HG02763 (cell line): ENCODE data around the gene CTU2.

Experiments used
- ATAC-seq: cut with Tn5 transposase; IDR thresholded peaks from one replicate; pipeline ENCODE4 v1.9.1; 2021; ENCODE audit warnings: mild to moderate bottlenecking, moderate library complexity; ENCODE audit not compliant: unreplicated experiment

Gene CTU2

DNA sequence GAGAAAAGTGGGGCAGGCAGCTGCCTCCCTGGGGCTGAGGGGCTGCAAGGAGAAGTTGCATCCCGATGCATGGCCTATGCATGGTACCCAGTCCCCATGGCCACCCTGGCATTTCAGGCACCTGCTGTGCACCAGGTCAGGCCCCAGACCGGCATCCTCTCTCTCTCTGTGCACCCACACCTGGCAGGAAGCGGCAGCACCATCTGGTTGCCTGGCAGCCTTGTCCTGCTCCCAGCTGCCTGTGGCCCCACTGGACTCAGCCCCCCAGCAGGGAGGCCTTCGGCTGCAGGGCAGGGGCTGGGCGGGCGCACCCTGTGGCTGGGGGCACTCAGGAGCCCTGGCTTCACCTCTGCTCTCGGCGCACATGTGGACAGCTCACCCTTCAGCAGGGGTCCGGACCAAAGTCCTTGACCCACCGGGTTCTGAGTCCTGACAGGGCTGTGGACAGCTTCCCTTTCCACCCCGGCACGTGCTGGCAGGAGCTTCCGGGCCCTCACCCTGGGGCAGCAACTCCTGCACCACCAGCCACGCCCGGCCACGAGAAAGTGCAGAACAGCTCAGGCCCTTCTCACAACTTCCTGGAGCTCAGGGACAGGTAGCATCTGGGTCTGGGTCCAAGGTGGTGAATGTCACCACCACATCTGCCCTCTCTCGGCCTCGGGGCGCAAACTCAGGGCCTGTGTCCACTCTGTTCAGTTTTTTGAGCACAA, 36.7 kb downstream of the CTU2 start:
- no peak for ATAC-seq

- no peak for ATAC-seq
Observed at GRCh38 chr16:88743693-88744576, 37.6 kb downstream of the CTU2 start.

DNA sequence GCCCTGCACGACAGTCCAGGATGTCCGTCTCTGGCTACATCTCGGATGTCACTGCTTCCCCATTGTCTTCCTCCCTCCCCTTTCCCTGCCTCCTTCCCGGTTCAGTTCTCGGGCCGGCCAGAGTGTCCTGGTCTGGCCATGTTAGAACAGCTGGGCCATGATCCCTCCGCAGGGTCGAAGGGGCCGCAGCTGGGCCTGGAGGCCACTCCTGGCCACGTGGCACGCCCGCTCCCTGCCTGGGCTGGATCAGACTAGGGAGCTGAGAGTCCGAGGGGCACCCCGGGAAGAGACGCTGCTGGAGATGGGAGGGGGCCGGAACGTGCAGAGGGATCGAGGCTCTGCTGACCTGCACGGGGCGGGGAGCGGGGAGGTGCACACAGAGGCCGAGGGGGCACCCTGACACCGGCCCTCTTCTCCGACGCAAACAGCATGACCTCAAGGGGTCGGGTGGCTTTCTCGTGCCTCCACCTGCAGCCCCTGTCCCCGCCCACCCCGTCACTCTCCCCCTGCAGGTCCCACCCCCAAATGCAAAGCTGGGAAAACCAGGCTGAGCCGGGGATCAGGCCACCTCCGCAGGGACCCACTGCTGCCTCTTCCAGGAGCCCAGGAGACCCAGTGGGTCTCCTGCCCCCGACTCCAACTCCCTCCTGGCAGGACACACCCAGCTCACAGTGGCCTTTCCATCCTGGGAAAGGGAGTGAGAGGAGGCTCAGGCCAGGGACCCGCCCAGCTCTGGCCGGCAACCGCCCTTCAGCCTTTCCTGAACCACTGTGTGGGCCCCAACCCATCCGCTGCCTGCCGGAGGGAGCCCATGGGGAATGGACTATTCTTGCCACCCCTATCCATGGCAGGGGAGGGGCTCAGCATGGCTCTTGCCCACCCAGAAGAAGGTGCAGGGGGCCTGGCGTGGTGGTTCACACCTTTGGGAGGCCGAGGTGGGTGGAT, 38.5 kb downstream of the CTU2 start:
- ATAC-seq = no peak

DNA sequence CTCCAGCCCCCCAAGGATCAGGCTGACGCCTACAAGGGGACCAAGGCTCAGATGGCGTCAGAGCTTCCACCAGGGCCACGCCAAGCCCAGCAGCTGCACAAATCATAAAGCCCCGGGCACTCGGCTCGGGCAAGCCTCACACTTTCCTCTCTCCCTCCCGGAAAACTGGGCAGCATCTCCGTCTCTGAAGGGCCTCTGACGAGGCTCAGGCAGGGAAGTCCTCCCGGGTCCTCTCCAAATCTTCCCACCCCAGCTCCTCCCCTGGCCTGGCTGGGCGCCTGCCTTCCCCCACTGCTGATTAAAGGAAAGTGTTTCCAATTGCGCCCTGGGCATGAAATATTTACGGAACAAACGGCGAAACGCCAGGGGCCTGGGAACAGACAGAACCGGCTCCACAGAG, 40.2 kb downstream of the CTU2 start:
- no peak for ATAC-seq

DNA sequence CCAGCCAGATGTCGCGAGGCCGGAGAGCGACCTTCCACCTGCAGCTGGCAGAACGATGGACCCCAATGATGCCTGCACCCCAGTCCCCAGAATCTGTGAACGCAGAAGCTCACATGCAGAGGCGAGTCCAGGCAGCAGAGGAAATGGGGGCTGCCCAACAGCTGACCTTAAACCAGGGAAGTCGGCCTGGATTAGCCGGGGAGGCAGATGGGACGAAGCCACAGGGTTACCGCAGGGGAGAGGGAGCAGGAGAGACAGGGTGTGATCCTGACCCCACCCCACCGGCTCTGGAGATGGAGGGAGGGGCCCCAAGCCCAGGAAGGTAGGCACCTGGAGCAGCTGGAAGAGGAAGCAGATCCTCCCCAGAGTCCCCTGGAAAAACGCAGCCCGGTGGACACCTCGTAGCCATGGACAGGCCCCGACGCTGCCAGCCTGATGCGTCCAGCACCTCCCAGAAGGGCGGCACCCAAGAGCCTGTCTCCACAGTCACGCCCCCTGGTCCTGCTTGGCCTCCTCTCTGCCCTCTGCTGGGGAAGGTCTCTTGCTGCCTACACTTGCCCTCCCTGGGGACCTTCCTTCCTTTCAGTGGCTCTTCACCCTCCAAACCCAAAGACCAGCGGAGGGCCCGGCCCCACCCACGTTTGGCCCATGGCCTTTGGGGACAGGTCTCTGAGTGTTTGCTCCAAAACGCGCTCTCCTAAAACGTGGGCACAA, 41.4 kb downstream of the CTU2 start:
- ATAC-seq = no peak

DNA sequence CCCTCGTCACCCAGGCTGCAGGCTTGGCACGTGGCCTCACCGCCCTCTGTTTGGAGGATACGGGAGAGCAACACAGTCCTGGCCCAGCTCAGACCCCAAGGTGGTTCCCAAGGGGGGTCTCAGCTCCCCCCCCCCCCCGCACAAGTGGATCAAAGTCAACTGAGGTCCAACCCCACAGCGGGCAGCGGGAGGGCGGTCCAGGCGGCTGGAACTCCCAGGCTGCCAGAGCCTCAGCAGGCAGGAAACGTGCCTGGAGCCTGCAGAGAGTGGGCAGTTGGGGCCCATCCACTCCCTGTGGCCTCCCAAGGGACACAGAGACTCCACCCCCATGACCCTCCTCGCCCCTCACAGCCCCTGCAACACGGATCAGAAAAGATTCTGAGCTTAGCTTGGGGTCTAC, 42.1 kb downstream of the CTU2 start:
- ATAC-seq = no peak

GRCh38 chr16:88749358-88749757, 43.1 kb downstream of the CTU2 start:
- ATAC-seq = no peak

- no peak for ATAC-seq
Observed at GRCh38 chr16:88750854-88751253, 44.6 kb downstream of the CTU2 start.

- no peak for ATAC-seq
Observed at GRCh38 chr16:88752386-88753002, 46.2 kb downstream of the CTU2 start.

DNA sequence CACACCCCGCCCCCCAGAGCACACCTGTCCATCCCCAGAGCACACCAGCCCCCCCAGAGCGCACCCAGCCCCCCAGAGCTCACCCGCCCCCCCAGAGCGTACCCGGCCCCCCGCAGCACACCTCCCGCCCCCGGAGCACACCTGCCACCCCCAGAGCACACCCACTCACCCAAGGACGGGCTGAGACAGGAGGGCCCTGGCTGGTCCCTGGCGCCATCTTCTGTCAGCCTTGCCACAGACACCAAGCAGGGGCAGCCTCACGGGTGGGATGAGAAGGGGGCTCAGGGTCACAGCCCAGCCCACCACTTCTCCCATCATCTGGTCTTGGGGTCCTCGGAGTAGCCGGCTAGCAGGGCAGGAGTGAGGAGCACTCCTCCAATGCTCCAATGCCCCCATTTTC, 46.9 kb downstream of the CTU2 start:
- ATAC-seq = no peak

- ATAC-seq = no peak
Observed at GRCh38 chr16:88753602-88754001, 47.3 kb downstream of the CTU2 start.

DNA sequence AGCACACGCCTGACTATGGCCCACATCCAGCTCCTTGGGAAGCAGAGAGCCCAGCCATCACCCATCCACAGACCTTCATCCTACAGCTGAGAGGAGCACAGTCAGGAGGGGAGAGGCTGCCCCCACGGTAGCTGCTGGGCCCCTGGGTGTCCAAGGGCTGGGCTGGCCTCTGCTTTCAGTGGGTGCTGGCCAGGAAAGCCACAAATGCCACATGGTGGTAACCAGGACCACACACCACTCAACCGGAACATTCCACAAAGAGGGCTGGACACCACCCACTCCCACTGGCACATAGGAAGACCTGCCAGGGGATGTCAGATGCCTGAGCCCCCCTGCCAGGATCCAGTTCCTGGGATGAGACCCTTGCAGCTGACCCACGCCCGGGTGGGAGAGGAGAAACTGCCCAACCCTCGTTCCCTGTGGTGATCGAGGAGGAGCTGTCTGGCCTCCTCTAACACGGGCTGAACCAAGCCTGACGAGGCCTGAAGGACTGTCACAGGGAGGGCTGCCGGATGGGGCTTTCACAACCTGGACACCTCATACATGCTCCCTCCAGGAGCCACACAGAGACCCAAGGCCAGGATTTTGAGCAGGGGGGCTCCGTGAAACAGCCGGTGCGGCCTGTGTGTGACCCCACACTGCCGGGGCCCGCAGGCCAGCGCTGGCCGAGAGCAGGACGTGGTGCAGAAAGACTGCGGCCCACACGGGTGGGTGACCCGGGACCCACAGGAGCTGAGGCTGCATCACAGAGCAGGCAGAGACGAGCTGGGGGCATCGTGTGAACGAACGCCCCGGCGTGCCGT, 48.0 kb downstream of the CTU2 start:
- ATAC-seq = no peak

DNA sequence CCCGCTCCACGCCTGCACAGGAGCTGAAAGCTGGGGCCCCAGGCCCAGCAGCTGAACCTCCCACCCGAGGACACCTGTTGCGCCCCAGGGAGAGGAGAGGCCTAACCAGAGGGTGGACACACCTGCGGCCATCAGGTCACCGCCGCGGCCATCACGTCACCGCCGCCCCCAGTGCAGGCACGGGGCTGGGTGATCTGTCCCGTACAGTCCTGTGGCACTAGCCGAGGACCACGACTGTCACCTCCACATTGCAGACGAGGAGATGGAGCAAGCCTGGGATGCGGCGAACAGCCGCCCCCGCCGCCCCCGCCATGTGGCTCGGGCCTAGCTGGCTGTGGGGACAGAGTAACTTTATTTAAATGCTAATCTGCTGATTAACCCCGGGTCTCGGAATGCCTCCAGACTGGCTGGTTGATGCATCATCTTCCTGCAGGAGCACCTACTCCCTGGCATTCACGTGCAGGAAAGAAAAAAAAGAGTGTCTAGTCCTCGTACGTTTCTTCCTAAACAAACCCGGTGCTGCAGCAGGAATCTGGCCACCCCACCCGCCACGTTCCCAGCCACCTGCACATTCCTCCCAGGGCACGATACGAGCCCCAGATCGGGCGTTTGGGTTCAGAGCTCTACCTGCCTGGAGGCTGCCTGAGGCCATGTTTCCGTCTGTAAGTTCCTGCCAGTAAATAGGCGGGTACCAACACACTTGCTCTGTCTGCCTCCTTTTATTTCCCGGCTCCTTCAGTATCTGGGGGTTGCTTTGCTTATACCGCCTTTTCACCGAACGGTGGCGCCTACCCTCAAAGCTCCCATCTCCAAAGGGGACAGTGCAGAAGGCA, 48.8 kb downstream of the CTU2 start:
- no peak for ATAC-seq

DNA sequence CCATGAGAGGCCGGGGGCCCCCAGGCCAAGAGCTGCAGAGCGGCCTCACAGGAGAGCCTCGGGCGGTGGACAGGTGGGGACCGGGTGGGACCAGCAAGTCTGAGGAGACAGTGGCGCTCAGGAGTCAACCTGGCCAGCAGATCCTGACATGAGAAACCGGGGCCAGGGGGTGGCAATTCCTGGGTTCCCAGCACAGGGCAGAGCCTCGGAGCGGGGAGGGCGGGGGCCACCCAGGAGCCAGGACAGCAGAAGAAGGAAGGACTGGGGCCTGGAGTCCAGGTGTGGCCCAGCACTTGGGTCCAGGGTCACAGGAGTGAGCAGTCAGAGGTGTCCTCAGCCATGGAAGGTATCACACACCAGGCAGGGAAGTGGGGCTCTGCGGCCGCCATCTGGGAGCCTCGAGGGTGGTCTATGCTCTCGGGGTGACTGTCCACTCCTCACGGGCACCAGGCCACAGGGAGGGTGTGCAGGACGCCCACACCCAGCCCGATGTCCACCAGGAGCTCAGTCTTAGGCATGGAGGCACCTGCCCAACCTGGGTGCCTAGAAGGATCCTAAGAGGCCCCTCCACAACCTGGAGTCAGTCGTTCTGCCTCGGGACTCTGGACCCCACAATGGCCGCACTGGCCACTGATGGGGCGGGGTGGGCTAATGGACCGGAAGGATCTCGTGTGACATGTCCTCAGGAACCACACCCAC, 49.6 kb downstream of the CTU2 start:
- no peak for ATAC-seq

- no peak for ATAC-seq
Observed at GRCh38 chr16:88758227-88758943, 52.1 kb downstream of the CTU2 start.

- ATAC-seq = no peak
Observed at GRCh38 chr16:88758944-88759244, 52.6 kb downstream of the CTU2 start.

DNA sequence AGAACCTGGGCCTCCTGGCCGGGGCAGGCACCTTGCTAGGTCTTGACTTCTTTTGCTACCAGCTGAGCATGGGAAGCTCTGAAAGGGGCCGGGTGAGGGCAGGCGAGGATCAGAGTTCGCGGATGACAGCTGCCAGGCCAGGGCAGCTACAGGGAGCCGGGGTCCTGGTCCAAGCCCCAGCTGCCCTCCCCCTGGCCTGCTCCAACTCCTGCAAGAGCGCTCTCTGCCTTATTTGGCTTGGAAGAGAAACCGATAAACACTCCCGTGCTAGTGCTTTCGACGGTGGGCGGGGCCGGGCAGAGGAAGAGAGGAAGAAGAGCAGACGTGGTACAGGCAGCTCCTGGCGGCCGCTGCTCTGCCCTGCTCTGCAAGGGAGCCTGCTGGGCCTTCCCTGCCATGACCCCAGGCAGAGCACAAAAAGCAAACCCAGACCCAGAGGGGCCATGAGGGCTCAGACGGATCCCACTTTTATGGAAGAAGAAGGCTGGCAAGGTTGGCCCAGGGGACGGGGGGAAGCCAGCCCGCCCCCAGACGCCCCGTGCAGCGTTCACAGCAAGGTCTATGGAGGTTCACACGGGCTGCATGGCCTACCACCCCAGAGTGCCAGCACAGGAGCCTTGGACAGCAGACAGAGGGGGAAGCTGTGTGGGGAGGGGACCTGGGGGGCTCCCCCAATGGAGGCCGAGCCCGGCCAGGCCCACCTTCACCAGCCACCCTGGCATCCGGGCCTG, 53.1 kb downstream of the CTU2 start:
- no peak for ATAC-seq
